Pancreas (tissue), 10 donors: ENCODE data around the gene TERT. TPM values are rescaled to one million over a fixed set of nuclear protein-coding genes. Genes with fewer than 3 reads are reported as not detected.

Experiments
- ATAC-seq, 4 donors: fragments of 200-7000 bp; cut with Tn5 transposase; one replicate each; pipeline versions ENCODE4 v1.8.0 to v1.9.1; 2020; ENCODE audit warnings: mild to moderate bottlenecking in 4 of 4, moderate library complexity in 4 of 4
- DNase-seq, 6 donors: peaks; one replicate each; pipeline ENCODE4 v3.0.0-alpha.2; 2020
- FAIRE-seq: peaks from 2 replicates; lab custom pipeline; 2012; peaks lifted over from hg19 to GRCh38; lab: Jason Lieb, UNC
- H3K27ac ChIP-seq, 4 donors: fragments of 200-600 bp; sonication (generic); 1 replicate in 3 of 4; 2 replicates in 1 of 4; pipeline versions ENCODE4 v1.5.0 to v1.8.0; 2020
- H3K27me3 ChIP-seq, 4 donors: fragments of 200-600 bp; one replicate each; pipeline ENCODE4 v1.8.0; 2021
- H3K36me3 ChIP-seq, 3 donors: fragments of 200-600 bp; sonication (generic) in 1 of 3; one replicate each; pipeline versions ENCODE4 v1.5.0 to v1.8.0; 2020 to 2021
- H3K4me1 ChIP-seq, 3 donors: fragments of 200-600 bp; one replicate each; pipeline ENCODE4 v1.8.0; 2021
- H3K4me3 ChIP-seq, 4 donors: fragments of 200-600 bp; sonication (generic) in 2 of 4; one replicate each; pipeline versions ENCODE4 v1.5.0 to v1.8.0; 2020 to 2021
- H3K9me3 ChIP-seq, 4 donors: fragments of 200-600 bp; one replicate each; pipeline ENCODE4 v1.8.0; 2021
- CTCF ChIP-seq, 4 donors: fragments of 200-600 bp; sonication (generic) in 3 of 4; IDR thresholded peaks; one replicate each; pipeline versions ENCODE4 v1.5.0 to v1.8.0; 2021; ENCODE audit warnings: antibody characterized with exemption in 4 of 4
- WGBS, 2 donors: extraction: QIAGEN DNeasy Blood & Tissue Kit; methylation state at CpG; one replicate each; pipeline ENCODE4 v1.1.7; 2013; 5-methylcytosine and 5-hydroxymethylcytosine counted together
- intact Hi-C, 3 donors: fragments of 100-400 bp; cut with DNase I; formaldehyde crosslinking; loops; one replicate each; pipeline versions ENCODE4 v1.11.1 to v1.14.2; 2022
- polyA plus RNA-seq, 2 donors: library from polyadenylated mRNA; stranded (reverse); fragments of 200-250 nt; gene quantifications; one replicate each; pipeline ENCODE4 v1.2.3, GENCODE V29; 2013
- total RNA-seq, 6 donors: library from RNA; stranded (reverse); fragmentation: NEBNext Ultra II Directional in 4 of 6; extraction: Animal tissue kit (Norgen Biotek cat#: 25700) in 4 of 6; gene quantifications; one replicate each; pipeline versions ENCODE4 v1.2.1 to v1.2.4, GENCODE V29; 2021 to 2023
- donor health status: healthy with polysubstance abuse.
- donor health status: DM: no; HTN: no; CAD: no; lungs with moderate emphysema.
- donor health status: DM: no; HTN: no; CAD: no.
- donor health status: control.
- donor health status: control.
- donor health status: Bipolar disorder and iron deficiency.
- donor health status: DM: yes; HTN: yes; CAD: no.
- donor health status: DM: no; HTN: no; CAD: no.
- donor health status: DM: no; HTN: no; CAD: no.
- donor health status: DM: yes; HTN: yes; CAD: no.

The TERT gene
- total and polyA plus RNA-seq, 8 donors: 0.06 to 0.28 (median 0.25) TPM; not detected in 5

- no peak for FAIRE-seq
- no peak for ATAC-seq
- H3K36me3 ChIP-seq: no peaks in the 10 kb centered on the region
- WGBS, 2 donors: 31 to 32% methylated on average over 55 to 58 of the region's 58 CpGs
- H3K4me3 ChIP-seq: no peak overlapping the region
- DNase-seq: peak in 1 of 6 donors; percentile 78
- H3K27me3 ChIP-seq: peaks cover 0 to 9% (median 0%) of the 10 kb centered on the region in 4 donors
- no peaks in the 10 kb centered on the region for H3K4me1 ChIP-seq
- intact Hi-C loops: no loop called here
- no peaks in the 10 kb centered on the region for H3K9me3 ChIP-seq
- TF ChIP-seq CTCF (IDR thresholded peaks at IDR 0.05): no peak
- no peak overlapping the region for H3K27ac ChIP-seq
Measured at GRCh38 chr5:1245905-1246576, 48.8 kb downstream of the TERT start.

- no peak for FAIRE-seq
- intact Hi-C loops: no loop called here
- no peak overlapping the region for H3K4me3 ChIP-seq
- H3K27ac ChIP-seq: no peak overlapping the region
- peak in 1 of 4 donors; percentile 20 for ATAC-seq
- peaks cover 0 to 9% (median 0%) of the 10 kb centered on the region in 4 donors for H3K27me3 ChIP-seq
- TF ChIP-seq CTCF (IDR thresholded peaks at IDR 0.05): no peak
- no peaks in the 10 kb centered on the region for H3K9me3 ChIP-seq
- H3K36me3 ChIP-seq: no peaks in the 10 kb centered on the region
- 33 to 35% methylated on average over 10 of the region's 10 CpGs for WGBS, 2 donors
- no peaks in the 10 kb centered on the region for H3K4me1 ChIP-seq
- DNase-seq: peak in 1 of 6 donors; percentile 49
Measured at GRCh38 chr5:1244976-1245375, 49.9 kb downstream of the TERT start.

GRCh38 chr5:1244255-1244654 lies 50.6 kb downstream of the TERT start:
- no peaks in the 10 kb centered on the region for H3K9me3 ChIP-seq
- H3K27ac ChIP-seq: no peak overlapping the region
- WGBS, 2 donors: 58 to 66% methylated on average over 21 of the region's 21 CpGs
- ATAC-seq: no peak
- FAIRE-seq: no peak
- intact Hi-C loops: no loop called here
- DNase-seq: peak in 1 of 6 donors; percentile 45
- TF ChIP-seq CTCF (IDR thresholded peaks at IDR 0.05): no peak
- H3K36me3 ChIP-seq: no peaks in the 10 kb centered on the region
- H3K27me3 ChIP-seq: peaks cover 0 to 9% (median 0%) of the 10 kb centered on the region in 4 donors
- H3K4me1 ChIP-seq: no peaks in the 10 kb centered on the region
- no peak overlapping the region for H3K4me3 ChIP-seq

- no peak for FAIRE-seq
- no peak overlapping the region for H3K27ac ChIP-seq
- whole genome bisulfite sequencing, 2 donors: 40 to 49% methylated on average over 33 of the region's 33 CpGs
- H3K9me3 ChIP-seq: no peaks in the 10 kb centered on the region
- TF ChIP-seq CTCF (IDR thresholded peaks at IDR 0.05): no peak
- DNase-seq: peak in 1 of 6 donors; percentile 36
- ATAC-seq: no peak
- intact Hi-C loops: no loop called here
- no peaks in the 10 kb centered on the region for H3K36me3 ChIP-seq
- no peaks in the 10 kb centered on the region for H3K4me1 ChIP-seq
- no peak overlapping the region for H3K4me3 ChIP-seq
- H3K27me3 ChIP-seq: peaks cover 0 to 9% (median 0%) of the 10 kb centered on the region in 4 donors
Measured at GRCh38 chr5:1243487-1244130, 51.3 kb downstream of the TERT start.
